Measurements from ENCODE around the gene FAM83C. TPM values are rescaled to one million over a fixed set of nuclear protein-coding genes. Genes with fewer than 3 reads are reported as not detected.
A peak's percentile ranks its signal among the peaks of the same experiment; 100 is the strongest.

Gene FAM83C
- total and polyA plus RNA-seq, 10 of the 15 experiments (the other 5 are each of a cell fraction or from before 2014, with no cell fraction given) = not detected

- Histone ChIP-seq H3K36me3 (ENCODE audit: control insufficient read depth in 2 of 2, insufficient read depth in 2 of 2, low read length in 1 of 2) (peaks cover 11 to 25% of the 10 kb centered on the region in 2 experiments), H3K27ac (ENCODE audit: control insufficient read depth, insufficient read depth) (no peak overlapping the region), H3K4me3 (no peak overlapping the region), H3K9ac (ENCODE audit: control insufficient read depth, insufficient read depth, low read length) (no peak overlapping the region), H3K27me3 (replicated peaks in 1 of 2; ENCODE audit: control insufficient read depth in 2 of 2, insufficient read depth in 2 of 2, low read length in 1 of 2) (no peaks in the 10 kb centered on the region), H4K20me1 (ENCODE audit: control insufficient read depth, insufficient read depth) (peaks cover 6% of the 10 kb centered on the region; the same call in 1 of the 2 replicates), H3K9me3 (replicated peaks; ENCODE audit: control insufficient read depth, insufficient read depth, low read length) (no peaks in the 10 kb centered on the region), H3K79me2 (ENCODE audit: control insufficient read depth, insufficient read depth, low read length) (peaks cover 29% of the 10 kb centered on the region), H3K4me1 (ENCODE audit: control insufficient read depth, insufficient read depth, low read length) (peaks cover 9% of the 10 kb centered on the region), H2AFZ (ENCODE audit: control insufficient read depth, low read depth, low read length) (no peak overlapping the region), H3K4me2 (ENCODE audit: control insufficient read depth, insufficient read depth) (no peak overlapping the region)
- TF ChIP-seq PML (IDR thresholded peaks at IDR 0.05; ENCODE audit: low read length) (no peak), E4F1 (IDR thresholded peaks at IDR 0.05; ENCODE audit: borderline replicate concordance, partially characterized antibody) (no peak), POLR2A (IDR thresholded peaks at IDR 0.05; ENCODE audit: low read depth, low read length) (0 out of 2 replicates have a peak, but pooled peaks have one; percentile 9)
- ATAC-seq = no peak
- BruUV-seq (replicated peaks) = no TSS peak
- in situ Hi-C loops (cut with MboI) = no loop called here
- ChIA-PET SMC1A (ENCODE audit: uncharacterized antibody, unreplicated experiment) (interaction anchor here (0.7 kb wide), 1 partner anchor 25 kb away, joined by 3 read pairs; no protein-coding TSS in a partner anchor), CTCF (no interaction called here), RAD21 (ENCODE audit: unreplicated experiment) (interaction anchor here (0.8 kb wide), 1 partner anchor 134 kb away, joined by 3 read pairs; no protein-coding TSS in a partner anchor), POLR2A (interaction anchor here (0.5 kb wide), 1 partner anchor 58 kb away, joined by 4 read pairs; no protein-coding TSS in a partner anchor)
- intact Hi-C loops (cut with micrococcal nuclease; ENCODE audit: unreplicated experiment) = loop anchor here (5.0 kb wide), 1 partner anchor 452 kb away; the partner anchor contains the start of gene NCOA6
- WGBS (ENCODE audit: insufficient coverage, insufficient replicate concordance, low lambda C conversion rate, missing lambda C conversion rate) = 100% methylated on average over 3 of the region's 5 CpGs
- FAIRE-seq = no peak
- DNase-seq (ENCODE audit: low read depth, low spot score) = no peak
Measured at GRCh38 chr20:35279040-35279439, 13.2 kb downstream of the FAM83C start.
